HG02610 (cell line): ENCODE data around the gene B4GALNT4.
"Not testable (repeated sequence)": the region's sequence is repeated elsewhere in the genome, so short reads cannot be mapped to it uniquely, and the experiment has no call there.

Source experiments
- ATAC-seq: cut with Tn5 transposase; IDR thresholded peaks from one replicate; pipeline ENCODE4 v1.9.1; 2021; ENCODE audit warnings: mild to moderate bottlenecking, moderate library complexity; ENCODE audit not compliant: unreplicated experiment

Gene B4GALNT4

DNA sequence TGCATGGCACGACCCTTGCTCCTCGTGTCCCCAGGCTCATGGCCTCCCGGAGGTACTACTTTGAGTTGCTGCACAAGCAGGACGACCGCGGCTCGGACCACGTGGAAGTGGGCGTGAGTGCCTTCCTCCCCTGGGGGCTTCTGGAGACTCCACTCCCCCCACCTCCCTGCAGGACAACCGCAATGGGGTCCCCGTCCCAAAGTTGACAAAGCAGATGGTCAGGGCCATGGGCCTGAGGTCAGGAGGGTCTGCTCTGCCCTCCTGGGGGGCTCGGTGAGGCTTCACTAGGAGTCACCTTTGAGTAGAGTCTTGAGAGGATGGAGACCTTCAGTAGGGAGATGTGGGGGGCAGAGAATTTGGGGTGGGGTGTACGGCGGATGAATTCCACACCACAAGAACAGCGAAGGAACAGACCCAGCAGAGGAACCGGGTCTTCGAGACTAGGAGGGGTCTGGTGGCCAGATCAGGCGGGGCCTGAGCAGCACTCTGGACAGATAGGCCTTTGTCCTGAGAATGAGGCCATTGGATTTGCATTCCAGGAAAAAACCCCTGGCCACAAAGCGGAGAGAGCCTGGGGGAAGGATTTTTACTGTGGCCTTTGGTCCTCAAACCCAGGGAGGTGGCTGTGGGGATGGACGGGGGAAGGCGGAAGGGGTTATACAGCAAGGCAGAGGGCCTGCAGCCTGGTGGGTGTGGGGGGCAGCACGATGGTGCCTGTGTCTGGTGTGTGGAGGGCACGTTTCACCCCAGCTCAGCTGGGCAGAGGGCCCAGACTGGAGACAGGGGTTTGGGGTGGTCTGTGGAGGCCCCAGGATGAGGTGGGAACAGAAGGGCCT lies 4.6 kb downstream of the B4GALNT4 start:
- ATAC-seq, result no peak

DNA sequence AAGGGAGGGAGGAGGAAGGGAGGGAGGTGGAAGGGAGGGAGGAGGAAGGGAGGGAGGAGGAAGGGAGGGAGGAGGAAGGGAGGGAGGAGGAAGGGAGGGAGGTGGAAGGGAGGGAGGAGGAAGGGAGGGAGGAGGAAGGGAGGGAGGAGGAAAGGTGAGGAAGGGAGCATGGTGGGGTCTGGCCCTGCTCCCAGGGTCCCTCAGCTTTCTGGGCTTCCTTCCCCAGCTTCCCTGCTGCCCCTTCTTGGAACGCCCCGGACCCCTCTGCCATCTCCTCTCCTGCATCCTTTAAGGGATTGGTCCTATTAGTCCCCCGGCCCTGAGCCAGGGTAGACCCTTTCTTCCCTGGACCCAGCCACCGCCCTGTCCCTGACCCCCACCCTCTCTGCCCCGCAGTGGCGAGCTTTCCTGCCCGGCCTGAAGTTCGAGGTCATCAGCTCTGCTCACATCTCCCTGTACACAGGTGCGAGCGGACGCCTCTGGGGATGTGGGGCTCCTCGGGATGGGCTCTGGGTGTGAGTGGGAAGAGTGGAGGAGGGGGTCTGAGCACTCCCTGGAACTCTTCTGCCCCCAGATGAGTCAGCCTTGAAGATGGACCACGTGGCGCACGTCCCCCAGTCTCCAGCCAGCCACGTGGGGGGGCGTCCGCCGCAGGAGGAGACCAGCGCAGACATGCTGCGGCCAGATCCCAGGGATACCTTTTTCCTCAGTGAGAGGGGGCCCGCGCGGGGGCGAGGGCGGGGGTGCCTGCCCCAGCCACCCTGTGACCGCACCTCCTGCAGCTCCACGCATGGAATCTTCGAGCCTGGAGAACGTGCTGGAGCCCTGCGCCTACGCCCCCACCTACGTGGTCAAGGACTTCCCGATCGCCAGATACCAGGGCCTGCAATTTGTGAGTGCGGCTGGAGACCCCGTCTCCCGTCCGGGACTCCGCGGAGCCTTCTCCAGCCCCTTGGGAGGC lies 6.0 kb downstream of the B4GALNT4 start:
- ATAC-seq, result no peak

DNA sequence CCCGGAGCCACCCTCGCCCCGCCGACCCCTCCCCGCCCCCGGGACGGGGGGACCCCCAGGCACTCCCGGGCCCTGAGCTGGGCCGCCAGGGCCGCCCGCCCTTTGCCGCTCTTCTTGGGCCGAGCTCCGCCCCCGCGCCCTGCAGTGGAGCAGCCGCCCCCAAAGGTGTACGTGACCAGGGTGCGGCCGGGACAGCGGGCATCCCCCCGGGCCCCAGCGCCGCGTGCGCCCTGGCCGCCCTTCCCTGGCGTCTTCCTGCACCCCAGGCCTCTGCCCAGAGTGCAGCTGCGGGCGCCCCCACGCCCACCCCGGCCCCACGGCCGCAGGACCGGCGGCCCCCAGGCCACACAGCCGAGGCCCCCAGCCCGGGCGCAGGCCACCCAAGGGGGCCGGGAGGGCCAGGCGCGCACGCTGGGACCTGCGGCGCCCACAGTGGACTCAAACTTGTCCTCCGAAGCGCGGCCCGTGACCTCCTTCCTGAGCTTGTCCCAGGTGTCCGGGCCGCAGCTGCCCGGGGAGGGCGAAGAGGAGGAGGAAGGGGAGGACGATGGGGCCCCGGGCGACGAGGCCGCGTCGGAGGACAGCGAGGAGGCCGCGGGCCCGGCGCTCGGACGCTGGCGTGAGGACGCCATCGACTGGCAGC lies 7.4 kb downstream of the B4GALNT4 start:
- ATAC-seq, result no peak

DNA sequence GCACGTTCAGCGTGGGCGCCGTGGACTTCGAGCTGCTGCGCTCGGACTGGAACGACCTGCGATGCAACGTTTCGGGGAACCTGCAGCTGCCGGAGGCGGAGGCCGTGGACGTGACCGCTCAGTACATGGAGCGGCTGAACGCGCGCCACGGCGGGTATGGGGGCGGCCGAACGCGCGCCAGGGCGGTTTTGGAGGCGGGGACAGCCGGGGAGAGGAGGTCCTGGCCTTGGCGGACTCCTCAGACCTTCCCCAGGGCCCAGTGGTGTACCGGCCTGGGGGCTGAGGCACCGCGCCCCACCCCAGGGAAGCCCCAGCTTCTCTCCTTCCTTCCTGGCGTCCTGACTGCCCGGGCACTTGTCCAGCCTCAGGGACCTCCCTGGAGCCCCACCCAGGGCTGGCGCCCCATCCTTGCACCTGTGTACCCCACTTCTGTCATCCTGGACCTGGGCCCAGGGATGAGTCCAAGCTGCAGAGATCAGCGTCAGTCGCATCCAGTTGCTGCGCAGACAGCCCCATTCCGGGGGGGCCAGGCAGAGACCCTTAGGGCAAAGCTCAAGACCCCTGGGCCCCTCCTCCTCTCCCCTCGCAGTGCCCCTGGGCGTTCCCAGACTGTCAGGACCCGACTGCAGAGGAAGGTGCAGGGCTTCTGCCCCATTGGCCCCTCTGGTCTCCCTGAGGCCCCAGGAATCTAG lies 8.0 kb downstream of the B4GALNT4 start:
- no peak for ATAC-seq

DNA sequence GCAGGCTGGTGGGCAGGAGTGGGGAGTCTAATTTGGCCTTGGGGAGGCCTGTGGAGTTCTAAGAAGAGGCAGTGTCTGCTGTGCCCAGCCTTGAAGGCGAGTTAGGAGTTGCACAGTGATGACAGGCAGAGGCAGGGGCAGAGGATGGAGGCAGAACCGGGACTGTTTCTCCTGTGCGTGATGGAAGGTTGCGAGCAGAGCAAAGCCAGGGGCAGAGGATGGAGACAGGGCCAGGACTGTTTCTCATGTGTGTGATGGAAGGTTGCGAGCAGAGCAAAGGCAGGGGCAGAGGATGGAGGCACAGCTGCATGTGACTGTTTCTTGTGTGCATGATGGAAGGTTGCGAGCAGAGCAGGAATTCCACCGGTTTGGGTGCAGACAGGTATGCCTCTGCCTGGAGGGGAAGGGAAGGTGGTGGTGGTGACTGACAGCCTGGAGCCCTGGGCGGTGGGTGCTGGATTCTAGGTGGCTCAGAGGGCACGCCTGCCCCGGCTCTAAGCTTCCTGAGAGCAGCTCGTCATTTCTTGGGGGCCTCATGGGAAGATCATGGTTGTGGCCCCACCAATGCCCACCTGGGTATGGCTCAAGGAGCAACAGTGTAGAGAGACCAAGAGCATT lies 8.7 kb downstream of the B4GALNT4 start:
- no peak for ATAC-seq

DNA sequence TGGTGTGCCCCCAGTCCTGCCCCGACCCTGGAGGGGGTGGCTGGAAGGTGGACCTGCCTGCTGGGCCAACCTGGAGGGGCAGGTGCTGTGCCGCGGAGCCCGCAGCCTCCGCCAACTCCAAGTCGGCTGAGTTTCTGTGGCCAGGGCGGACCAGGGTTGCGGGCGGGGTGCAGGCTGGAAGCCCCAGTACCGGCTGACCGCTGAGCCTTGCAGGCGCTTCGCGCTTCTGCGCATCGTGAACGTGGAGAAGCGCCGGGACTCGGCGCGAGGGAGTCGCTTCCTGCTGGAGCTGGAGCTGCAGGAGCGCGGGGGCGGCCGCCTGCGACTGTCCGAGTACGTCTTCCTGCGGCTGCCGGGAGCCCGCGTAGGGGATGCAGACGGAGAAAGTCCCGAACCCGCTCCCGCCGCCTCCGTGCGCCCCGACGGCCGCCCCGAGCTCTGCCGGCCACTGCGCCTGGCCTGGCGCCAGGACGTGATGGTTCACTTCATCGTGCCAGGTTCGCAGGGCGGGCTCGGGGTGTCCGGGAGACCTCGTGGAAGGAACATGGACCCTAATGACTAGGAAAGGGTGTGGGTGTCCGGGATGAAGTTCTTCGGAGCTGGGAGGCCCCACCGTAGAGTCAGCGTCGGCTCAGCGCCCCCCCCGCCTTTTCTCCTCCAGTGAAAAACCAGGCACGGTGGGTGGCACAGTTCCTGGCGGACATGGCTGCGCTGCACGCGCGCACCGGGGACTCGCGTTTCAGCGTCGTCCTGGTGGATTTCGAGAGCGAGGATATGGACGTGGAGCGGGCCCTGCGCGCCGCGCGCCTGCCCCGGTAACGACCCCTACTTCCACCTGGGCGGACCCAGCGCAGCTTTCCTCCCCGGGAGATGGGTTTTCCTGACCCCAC lies 10.2 kb downstream of the B4GALNT4 start:
- ATAC-seq, result no peak

DNA sequence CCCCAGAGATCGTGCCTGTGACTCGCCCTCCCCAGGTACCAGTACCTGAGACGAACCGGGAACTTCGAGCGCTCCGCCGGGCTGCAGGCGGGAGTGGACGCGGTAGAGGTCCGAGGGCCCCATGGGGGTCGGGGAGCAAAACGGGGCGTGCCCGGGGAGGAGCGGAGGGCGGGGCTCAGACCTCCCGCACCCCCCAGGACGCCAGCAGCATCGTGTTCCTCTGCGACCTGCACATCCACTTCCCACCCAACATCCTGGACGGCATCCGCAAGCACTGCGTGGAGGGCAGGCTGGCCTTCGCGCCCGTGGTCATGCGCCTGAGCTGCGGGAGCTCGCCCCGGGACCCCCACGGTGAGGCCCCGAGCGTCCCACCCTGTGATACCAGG lies 10.8 kb downstream of the B4GALNT4 start:
- ATAC-seq, result no peak

DNA sequence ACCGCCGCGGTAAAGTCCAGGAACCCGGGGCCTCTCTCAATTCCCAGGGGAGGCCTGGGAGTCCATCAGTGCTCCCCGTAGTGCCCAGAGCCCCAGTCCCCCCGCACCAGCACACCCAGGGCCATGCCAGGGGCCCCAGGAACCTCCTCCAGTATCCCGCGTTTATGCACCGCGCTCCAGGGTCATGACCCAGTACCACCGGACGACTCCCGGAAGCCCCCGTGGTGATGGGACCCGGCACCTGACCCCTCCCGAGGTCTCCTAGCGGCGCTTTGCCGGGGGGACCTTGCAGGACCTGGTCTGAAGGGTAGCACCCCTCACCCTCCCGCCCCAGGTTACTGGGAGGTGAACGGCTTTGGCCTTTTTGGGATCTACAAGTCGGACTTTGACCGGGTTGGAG lies 11.2 kb downstream of the B4GALNT4 start:
- ATAC-seq, result no peak

DNA sequence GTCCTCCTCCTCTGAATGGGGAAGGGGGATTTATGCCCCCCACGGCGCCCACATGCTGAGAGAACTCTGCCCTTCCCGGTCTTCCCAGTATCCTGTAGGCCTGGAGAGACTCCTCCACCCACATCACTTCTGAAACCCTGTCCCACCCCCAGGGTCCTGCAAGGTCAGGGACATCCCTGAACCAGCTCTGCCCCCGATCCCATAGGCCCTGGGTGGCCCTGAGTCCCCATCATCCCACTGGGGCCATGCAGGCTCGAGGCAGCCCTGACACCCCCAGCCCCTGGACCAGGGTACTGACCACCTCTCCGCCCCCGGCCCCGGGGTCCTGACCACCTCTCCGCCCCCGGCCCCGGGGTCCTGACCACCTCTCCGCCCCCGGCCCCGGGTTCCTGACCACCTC lies 11.7 kb downstream of the B4GALNT4 start:
- ATAC-seq, result no peak

DNA sequence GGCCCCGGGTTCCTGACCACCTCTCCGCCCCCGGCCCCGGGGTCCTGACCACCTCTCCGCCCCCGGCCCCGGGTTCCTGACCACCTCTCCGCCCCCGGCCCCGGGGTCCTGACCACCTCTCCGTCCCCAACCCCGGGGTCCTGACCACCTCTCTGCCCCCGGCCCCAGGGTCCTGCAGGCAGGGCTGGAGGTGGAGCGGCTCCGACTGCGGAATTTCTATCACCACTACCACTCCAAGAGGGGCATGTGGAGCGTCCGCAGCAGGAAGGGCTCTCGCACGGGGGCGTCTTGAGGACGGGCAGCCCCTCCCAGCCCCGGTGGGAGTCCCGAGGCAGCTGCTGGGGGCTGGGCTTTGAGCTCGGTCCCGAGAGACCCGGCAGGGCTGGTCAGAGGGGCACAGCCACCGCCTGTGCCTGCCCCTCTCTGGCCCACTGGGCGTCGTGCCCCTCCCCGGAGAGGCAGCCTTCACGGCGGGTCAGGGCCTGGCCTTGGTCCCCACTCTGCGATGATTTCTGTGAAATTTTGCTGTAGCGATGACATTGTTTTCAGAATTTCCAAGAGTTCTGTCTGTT lies 12.3 kb downstream of the B4GALNT4 start:
- no peak for ATAC-seq

DNA sequence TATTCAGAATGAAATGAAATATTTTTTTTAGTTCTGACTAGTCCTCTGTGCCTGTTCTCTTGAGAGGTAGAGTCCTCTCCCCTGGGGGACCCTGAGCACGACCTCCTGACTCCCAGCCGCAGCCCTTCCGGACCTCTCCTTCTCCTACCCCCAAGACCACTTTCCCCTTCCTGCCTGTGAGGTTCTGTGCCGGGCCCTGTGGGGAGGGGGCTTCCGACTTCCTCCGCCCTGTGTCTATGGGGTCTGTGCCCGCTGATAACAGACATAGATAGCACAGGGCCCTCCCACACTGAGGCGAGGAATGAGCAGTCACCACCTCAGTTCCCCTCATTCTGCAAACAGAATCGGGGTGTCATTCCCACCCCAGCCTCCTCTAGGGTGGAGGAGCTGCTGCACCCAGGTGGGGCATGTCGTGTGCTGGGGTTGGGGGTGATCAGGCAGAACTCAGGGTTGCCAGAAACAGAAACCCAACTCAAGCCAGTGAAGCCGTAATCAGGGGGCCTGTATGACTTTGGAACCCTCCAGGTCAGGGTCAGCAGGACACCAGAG lies 12.9 kb downstream of the B4GALNT4 start:
- no peak for ATAC-seq

DNA sequence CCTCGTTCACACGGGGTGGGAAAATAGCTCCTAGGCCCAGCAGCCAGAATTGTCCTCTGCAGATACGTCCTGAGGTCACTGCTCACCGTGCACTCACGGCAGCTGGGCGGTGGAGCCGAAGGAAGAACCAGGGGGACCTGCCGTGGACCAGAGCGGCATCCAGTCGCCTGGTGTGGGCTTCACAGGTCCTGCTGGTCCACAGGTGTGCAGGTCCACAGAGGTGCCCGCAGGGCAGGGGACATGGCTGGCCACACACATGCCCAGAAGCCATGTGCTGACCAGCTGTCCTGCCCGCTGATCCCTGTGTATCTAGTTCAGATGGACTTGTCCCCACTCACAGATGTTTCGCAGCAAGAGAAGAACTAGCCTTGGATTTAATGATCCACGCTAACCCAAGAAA lies 14.1 kb downstream of the B4GALNT4 start:
- no peak for ATAC-seq

DNA sequence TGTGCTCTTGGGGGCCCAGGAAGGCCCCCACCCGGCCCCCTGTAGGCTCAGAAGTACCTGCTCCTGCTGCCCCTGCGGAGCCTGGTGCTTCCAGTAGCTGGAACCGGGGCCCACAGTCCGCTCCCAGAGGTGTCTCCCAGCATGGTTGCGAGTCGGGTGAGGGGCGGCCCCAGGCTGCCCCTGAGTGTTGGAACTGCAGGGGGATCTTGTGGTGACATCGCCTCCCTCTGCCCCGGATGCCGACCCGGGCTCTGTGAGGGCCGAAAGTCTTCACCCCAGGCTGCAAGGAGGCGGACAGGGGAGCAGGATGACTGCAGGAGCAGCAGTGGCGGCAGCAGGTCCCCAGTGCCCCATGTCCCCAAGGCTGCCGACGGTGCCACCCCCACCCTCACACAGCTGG lies 15.2 kb downstream of the B4GALNT4 start:
- ATAC-seq, result no peak

DNA sequence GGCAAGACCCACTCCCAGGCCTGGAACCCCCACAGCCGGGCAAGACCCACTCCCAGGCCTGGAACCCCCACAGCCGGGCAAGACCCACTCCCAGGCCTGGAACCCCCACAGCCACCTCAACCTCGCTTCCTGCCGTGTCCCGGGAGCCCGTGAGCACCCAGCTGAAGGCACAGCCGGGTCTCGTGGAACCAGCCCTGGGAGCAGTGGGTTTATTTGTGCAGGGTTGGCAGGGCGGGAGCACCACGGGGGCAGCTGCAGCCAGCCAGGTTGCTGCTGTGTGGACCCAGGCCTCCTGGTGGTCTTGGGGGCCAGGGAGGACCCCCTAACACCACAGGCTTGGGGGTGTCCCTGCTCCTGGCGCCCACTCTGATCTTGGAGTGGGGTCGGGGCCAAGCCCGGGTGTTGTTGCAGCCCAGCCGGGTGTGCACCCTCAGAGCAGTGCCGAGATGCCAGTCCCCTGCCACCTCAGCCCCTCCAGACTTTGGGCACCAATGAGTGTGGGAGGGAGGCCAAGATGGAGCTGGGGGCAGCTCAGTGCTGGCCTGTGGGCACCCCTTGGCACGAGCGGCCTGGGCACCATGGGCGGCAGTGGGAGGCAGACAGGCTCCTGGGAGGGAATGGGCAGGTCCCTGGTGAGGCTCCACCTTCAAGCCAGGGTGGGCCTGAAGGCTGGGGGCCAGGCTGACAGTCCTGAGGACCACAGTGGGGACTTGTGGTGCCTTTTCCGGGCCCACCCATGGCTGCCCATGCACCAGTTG lies 16.5 kb downstream of the B4GALNT4 start:
- no peak for ATAC-seq

DNA sequence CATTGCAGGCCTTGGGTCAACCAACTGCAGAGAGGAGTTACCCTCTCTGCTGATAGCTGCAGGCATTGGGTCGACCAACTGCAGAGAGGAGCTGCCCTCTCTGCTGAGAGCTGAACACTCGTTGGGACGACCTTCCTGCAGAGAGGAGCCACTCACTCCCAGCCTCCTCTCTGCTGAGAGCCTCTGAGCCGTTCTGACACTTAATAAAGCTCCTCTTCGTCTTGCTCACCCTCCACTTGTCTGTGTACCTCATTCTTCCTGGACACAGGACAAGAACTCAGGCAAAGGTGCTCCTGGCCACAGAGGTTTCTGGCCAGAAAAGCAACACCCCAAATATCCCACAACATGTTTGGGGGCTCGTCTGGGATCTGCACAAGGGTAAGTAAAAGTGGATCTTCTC lies 17.2 kb downstream of the B4GALNT4 start:
- no peak for ATAC-seq

DNA sequence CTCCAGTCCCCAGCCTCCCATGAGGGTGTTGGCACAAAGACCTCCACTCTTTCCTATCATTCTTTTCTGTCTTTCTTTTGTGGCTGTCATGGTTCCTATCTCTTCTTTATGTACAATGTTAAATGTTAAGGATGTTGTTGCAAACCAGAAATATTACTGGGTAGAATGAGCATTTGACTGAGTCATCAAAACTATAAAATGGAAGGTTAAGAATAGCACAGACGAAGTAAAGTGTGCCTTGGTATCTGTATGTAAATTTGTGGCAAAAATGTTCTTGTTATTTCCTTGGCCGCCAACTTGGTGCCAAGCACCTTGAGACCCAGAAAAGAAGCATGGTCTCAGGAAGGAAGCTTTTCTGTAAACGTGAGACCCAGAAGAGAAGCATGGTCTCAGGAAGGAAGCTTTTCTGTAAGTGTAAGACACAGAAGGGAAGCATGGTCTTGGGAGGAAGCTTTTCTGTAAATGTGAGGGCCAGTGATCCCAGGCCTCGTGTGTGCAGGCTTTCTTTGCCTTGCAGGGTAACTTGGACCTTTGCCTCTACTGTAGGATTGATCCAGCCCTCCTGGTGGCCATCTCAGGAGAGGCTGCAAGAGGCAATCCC lies 18.0 kb downstream of the B4GALNT4 start:
- no peak for ATAC-seq

DNA sequence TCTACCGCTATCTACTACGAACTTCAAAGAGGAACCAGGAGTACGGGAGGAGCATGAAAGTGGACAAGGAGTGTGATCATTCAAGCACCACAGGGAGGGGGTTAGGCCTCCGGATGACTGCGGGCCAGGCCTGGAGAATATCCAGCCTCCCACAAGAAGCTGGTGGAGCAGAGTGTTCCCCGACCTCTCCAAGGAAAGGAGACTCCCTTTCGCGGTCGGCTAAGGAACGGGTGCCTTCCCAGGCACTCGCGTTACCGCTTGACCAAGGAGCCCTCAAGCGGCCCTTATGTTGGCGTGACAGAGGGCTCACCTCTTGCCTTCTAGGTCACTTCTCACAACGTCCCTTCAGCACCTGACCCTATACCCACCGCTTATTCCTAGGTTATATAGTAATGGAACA lies 20.1 kb downstream of the B4GALNT4 start:
- not testable (repeated sequence) for ATAC-seq

DNA sequence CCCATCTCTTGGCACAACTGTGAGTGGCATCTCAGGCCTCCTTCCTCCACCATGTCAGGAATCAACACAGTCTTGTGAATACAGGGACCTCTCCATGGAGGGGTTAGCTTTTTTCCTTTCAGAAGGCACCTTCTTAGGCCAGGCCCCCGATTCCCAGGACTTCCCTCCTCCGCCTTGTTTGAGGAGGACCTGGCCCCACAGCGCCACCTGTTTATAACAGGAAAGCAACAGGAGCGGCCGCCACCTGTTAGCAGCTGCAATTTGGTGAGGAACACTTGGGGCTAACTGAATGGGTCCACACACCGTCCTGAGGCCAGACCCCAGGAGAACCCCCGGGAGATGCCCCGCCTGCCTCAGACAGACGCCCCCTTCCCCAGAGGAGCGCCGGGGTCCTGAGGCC lies 20.9 kb downstream of the B4GALNT4 start:
- no peak for ATAC-seq
